HUES48 (cell line): Measurements from ENCODE around the gene AGTR1.

Experiments used
- H3K27ac ChIP-seq: one replicate; pipeline ENCODE4 v1.7.0; 2013; ENCODE audit warnings: low read depth, low read length, inconsistent platforms
- H3K27me3 ChIP-seq: 2 replicates; pipeline ENCODE4 v1.6.1; 2013; ENCODE audit warnings: mild to moderate bottlenecking, low read length; ENCODE audit not compliant: control insufficient read depth, insufficient read depth
- H3K36me3 ChIP-seq: 2 replicates; pipeline ENCODE4 v1.6.1; 2013; ENCODE audit warnings: low read length; ENCODE audit not compliant: control insufficient read depth, insufficient read depth
- H3K4me1 ChIP-seq: 2 replicates; pipeline ENCODE4 v1.6.1; 2013; ENCODE audit warnings: mild to moderate bottlenecking, low read length; ENCODE audit not compliant: control insufficient read depth, insufficient read depth
- H3K4me3 ChIP-seq: 2 replicates; pipeline ENCODE4 v1.5.1; 2013; ENCODE audit warnings: mild to moderate bottlenecking, low read depth, low read length
- H3K9ac ChIP-seq: 2 replicates; pipeline ENCODE4 v1.6.1; 2013; ENCODE audit warnings: mild to moderate bottlenecking, low read depth, low read length, moderate library complexity
- H3K9me3 ChIP-seq: 2 replicates; pipeline ENCODE4 v1.6.1; 2013; ENCODE audit warnings: low read length; ENCODE audit not compliant: control insufficient read depth, insufficient read depth

Gene AGTR1

GRCh38 chr3:148720873-148721272, 23.2 kb downstream of the AGTR1 start:
- Histone ChIP-seq H3K27ac (no peak overlapping the region), H3K4me1 (peaks cover 11% of the 10 kb centered on the region), H3K9ac (no peak overlapping the region), H3K4me3 (no peak overlapping the region), H3K36me3 (no peaks in the 10 kb centered on the region), H3K27me3 (no peaks in the 10 kb centered on the region), H3K9me3 (no peaks in the 10 kb centered on the region)

GRCh38 chr3:148723631-148724030, 25.9 kb downstream of the AGTR1 start:
- H3K4me1 ChIP-seq, result peaks cover 11% of the 10 kb centered on the region
- H3K27ac ChIP-seq, result no peak overlapping the region
- no peaks in the 10 kb centered on the region for H3K36me3 ChIP-seq
- H3K9me3 ChIP-seq, result no peaks in the 10 kb centered on the region
- no peaks in the 10 kb centered on the region for H3K27me3 ChIP-seq
- no peak overlapping the region for H3K9ac ChIP-seq
- no peak overlapping the region for H3K4me3 ChIP-seq

- H3K9ac ChIP-seq, result no peak overlapping the region
- no peaks in the 10 kb centered on the region for H3K4me1 ChIP-seq
- no peak overlapping the region for H3K27ac ChIP-seq
- H3K9me3 ChIP-seq, result no peaks in the 10 kb centered on the region
- no peaks in the 10 kb centered on the region for H3K36me3 ChIP-seq
- H3K27me3 ChIP-seq, result no peaks in the 10 kb centered on the region
- no peak overlapping the region for H3K4me3 ChIP-seq
Measured at GRCh38 chr3:148727231-148727630, 29.5 kb downstream of the AGTR1 start.

- Histone ChIP-seq H3K9ac (no peak overlapping the region), H3K27me3 (no peaks in the 10 kb centered on the region), H3K4me1 (no peaks in the 10 kb centered on the region), H3K4me3 (no peak overlapping the region), H3K36me3 (no peaks in the 10 kb centered on the region), H3K9me3 (no peaks in the 10 kb centered on the region), H3K27ac (no peak overlapping the region)
Measured at GRCh38 chr3:148728753-148729152, 31.1 kb downstream of the AGTR1 start.

- Histone ChIP-seq H3K4me1 (no peaks in the 10 kb centered on the region), H3K4me3 (no peak overlapping the region), H3K36me3 (no peaks in the 10 kb centered on the region), H3K9me3 (no peaks in the 10 kb centered on the region), H3K27me3 (no peaks in the 10 kb centered on the region), H3K9ac (no peak overlapping the region), H3K27ac (no peak overlapping the region)
Measured at GRCh38 chr3:148729476-148730055, 31.9 kb downstream of the AGTR1 start.

GRCh38 chr3:148730676-148731075, 33.0 kb downstream of the AGTR1 start:
- H3K4me3 ChIP-seq, result no peak overlapping the region
- no peak overlapping the region for H3K27ac ChIP-seq
- no peaks in the 10 kb centered on the region for H3K27me3 ChIP-seq
- no peaks in the 10 kb centered on the region for H3K9me3 ChIP-seq
- no peaks in the 10 kb centered on the region for H3K4me1 ChIP-seq
- no peaks in the 10 kb centered on the region for H3K36me3 ChIP-seq
- H3K9ac ChIP-seq, result no peak overlapping the region

- H3K4me3 ChIP-seq, result no peak overlapping the region
- H3K9ac ChIP-seq, result no peak overlapping the region
- H3K9me3 ChIP-seq, result no peaks in the 10 kb centered on the region
- H3K4me1 ChIP-seq, result no peaks in the 10 kb centered on the region
- no peaks in the 10 kb centered on the region for H3K36me3 ChIP-seq
- H3K27me3 ChIP-seq, result no peaks in the 10 kb centered on the region
- H3K27ac ChIP-seq, result no peak overlapping the region
Measured at GRCh38 chr3:148735597-148735996, 37.9 kb downstream of the AGTR1 start.

GRCh38 chr3:148736086-148736485, 38.4 kb downstream of the AGTR1 start:
- Histone ChIP-seq H3K9ac (no peak overlapping the region), H3K4me3 (no peak overlapping the region), H3K27ac (no peak overlapping the region), H3K4me1 (no peaks in the 10 kb centered on the region), H3K36me3 (no peaks in the 10 kb centered on the region), H3K27me3 (no peaks in the 10 kb centered on the region), H3K9me3 (no peaks in the 10 kb centered on the region)

- Histone ChIP-seq H3K4me3 (no peak overlapping the region), H3K4me1 (no peaks in the 10 kb centered on the region), H3K9me3 (no peaks in the 10 kb centered on the region), H3K9ac (no peak overlapping the region), H3K27me3 (no peaks in the 10 kb centered on the region), H3K27ac (no peak overlapping the region), H3K36me3 (no peaks in the 10 kb centered on the region)
Measured at GRCh38 chr3:148737104-148737530, 39.4 kb downstream of the AGTR1 start.

GRCh38 chr3:148739720-148740119, 42.0 kb downstream of the AGTR1 start:
- H3K36me3 ChIP-seq, result no peaks in the 10 kb centered on the region
- no peaks in the 10 kb centered on the region for H3K27me3 ChIP-seq
- H3K4me3 ChIP-seq, result no peak overlapping the region
- no peak overlapping the region for H3K9ac ChIP-seq
- H3K27ac ChIP-seq, result no peak overlapping the region
- no peaks in the 10 kb centered on the region for H3K9me3 ChIP-seq
- H3K4me1 ChIP-seq, result no peaks in the 10 kb centered on the region

GRCh38 chr3:148740291-148740690, 42.6 kb downstream of the AGTR1 start:
- H3K36me3 ChIP-seq, result no peaks in the 10 kb centered on the region
- no peaks in the 10 kb centered on the region for H3K4me1 ChIP-seq
- H3K27ac ChIP-seq, result no peak overlapping the region
- no peak overlapping the region for H3K4me3 ChIP-seq
- no peaks in the 10 kb centered on the region for H3K9me3 ChIP-seq
- H3K9ac ChIP-seq, result no peak overlapping the region
- no peaks in the 10 kb centered on the region for H3K27me3 ChIP-seq

- H3K36me3 ChIP-seq, result no peaks in the 10 kb centered on the region
- no peaks in the 10 kb centered on the region for H3K4me1 ChIP-seq
- no peaks in the 10 kb centered on the region for H3K9me3 ChIP-seq
- H3K27ac ChIP-seq, result no peak overlapping the region
- no peak overlapping the region for H3K9ac ChIP-seq
- H3K27me3 ChIP-seq, result no peaks in the 10 kb centered on the region
- H3K4me3 ChIP-seq, result no peak overlapping the region
Measured at GRCh38 chr3:148741219-148741618, 43.5 kb downstream of the AGTR1 start.
